GM12892 (cell line): ENCODE measurements around the gene ZMYND8.

Source experiments
- POLR2A ChIP-seq: IDR thresholded peaks from 2 replicates; pipeline ENCODE4 v1.6.1; 2011; ENCODE audit warnings: low read depth, low read length, control low read depth
- POLR2AphosphoS5 ChIP-seq: IDR thresholded peaks from 2 replicates; pipeline ENCODE4 v1.6.1; 2011; ENCODE audit warnings: low read depth, low read length, control low read depth
- TAF1 ChIP-seq: IDR thresholded peaks from 2 replicates; pipeline ENCODE4 v1.6.1; 2011; ENCODE audit warnings: low read depth, mild to moderate bottlenecking, control low read depth, low read length, borderline replicate concordance

DNA sequence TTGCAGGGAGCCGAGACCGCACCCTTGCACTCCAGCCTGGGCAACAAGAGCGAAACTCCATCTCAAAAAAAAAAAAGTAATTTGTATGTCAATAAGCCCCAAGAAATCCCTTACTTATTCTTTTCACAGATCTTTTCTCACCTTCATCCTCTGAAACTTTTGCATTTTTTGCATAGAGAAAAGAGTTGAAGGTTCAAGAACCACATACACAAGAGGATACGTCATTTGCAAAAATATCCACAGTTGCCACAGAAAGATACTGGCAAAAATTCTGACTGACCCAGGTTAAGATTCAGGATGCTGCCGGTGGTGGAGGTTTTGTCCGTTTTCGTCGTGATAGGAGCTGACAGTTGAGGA lies 94.5 kb downstream of the ZMYND8 start:
- no peak for TF ChIP-seq POLR2A
- TF ChIP-seq POLR2AphosphoS5: no peak
- TF ChIP-seq TAF1: no peak
